LNCAP (cell line): ENCODE measurements around the gene TMEM163.

Experiments
- TF ChIP-seq, protein P1 (sequence below): fragments of 450-650 bp; IDR thresholded peaks from 2 replicates; pipeline ENCODE4 v1.5.1; 2017; ENCODE audit warnings: mild to moderate bottlenecking

TMEM163 gene

DNA sequence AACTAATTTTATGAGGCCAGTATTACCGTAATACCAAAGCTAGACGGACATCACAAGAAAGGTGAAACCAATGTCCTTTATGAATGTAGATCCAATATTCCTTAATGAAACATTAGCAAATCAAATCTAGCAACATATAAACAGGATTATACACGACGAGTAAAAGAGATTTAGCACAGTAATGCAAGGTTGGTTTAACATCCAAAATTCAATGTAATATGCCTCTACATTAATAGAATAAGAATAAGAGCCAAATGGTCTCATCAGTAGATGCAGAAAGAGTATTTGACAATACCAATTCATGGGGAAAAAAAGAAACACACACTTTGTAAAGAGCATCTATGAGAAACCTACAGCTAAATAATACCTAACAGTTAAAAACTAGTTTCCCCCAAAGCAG, 99.5 kb downstream of the TMEM163 start:
- TF ChIP-seq, protein P1, sequence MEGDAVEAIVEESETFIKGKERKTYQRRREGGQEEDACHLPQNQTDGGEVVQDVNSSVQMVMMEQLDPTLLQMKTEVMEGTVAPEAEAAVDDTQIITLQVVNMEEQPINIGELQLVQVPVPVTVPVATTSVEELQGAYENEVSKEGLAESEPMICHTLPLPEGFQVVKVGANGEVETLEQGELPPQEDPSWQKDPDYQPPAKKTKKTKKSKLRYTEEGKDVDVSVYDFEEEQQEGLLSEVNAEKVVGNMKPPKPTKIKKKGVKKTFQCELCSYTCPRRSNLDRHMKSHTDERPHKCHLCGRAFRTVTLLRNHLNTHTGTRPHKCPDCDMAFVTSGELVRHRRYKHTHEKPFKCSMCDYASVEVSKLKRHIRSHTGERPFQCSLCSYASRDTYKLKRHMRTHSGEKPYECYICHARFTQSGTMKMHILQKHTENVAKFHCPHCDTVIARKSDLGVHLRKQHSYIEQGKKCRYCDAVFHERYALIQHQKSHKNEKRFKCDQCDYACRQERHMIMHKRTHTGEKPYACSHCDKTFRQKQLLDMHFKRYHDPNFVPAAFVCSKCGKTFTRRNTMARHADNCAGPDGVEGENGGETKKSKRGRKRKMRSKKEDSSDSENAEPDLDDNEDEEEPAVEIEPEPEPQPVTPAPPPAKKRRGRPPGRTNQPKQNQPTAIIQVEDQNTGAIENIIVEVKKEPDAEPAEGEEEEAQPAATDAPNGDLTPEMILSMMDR: no peak

DNA sequence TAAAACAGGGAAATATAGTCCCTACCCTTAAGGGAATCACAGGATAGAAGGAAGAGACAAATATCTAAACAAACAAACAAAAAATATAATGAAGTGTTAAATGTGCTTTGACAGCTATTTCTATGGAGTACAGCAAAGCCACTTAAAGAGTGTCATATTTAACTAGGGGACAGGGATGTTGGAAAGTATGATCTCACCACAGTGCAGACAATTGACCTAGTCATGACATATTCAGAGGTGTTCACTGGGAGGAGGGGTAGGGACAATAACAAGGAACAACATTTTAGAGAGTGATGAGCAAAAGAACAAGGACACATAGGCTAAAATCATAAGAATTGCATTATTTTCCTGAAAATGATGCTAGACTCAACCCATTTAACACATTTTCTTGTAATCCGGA, 107.5 kb downstream of the TMEM163 start:
- TF ChIP-seq, protein P1: no peak

DNA sequence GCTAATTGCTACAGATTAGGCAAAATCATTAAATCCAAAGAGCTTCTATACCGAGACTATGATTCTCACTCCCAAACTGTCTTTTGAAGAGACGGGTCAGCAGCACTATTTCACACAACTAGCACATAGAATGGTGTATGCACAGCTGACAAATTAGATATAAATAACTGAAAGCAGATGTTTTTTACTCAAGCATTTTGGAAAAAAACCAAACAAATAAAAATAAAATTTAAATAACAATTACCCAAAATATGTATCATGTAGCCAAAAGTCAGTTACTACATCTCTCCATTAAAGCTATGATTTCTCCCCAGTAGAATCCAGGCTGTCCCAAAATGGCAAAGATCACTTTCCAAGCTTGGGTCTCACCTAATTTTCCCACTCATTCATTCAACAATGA, 107.9 kb downstream of the TMEM163 start:
- TF ChIP-seq, protein P1: no peak

DNA sequence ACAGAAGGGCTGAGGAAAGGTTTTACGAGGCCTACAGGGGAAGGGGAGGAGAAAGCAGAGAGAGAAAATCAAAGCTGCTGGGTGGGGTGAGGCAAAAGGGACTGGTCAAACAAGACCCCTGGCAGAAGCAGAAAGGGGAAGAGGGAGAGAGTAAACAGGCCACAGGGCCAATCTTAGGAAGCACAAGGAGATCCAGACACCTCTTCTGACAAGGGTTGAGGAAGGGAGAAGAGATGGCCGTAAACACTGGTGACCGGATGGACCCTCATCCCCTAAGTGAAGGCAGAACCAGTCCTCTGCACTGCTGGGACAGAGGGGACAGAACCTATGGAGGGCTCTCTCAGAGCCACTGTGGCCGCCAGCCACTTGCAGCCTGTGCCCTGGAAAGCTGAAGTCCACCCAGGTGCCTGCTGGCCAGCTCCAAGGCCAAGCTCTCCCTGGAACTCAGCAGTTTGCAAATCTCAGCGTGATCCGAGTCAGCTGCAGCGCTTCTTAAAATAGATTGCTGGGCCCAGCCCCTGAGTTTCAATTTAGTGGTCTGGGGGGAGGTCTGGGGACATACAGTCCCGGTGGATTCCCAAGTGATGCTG, 108.8 kb downstream of the TMEM163 start:
- TF ChIP-seq, protein P1: no peak

DNA sequence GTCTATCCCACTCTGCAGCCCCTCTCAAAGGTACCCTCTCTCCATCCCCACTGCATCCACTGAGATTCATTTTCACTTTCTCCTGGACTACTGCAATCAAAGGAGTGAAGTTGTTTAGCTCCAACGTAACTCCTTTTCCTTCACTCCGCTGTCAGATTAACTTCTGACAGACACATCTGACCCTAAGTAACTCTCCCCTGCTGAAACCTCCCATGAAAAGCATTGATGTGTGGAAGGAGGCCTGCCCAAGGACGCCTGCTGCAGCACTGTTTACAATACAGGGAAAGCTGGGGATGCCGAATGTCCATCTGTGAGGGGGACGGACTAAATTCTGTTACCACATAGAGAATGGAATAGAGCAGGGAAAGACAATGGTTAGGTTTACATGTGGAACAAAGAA, 114.8 kb downstream of the TMEM163 start:
- TF ChIP-seq, protein P1: no peak

DNA sequence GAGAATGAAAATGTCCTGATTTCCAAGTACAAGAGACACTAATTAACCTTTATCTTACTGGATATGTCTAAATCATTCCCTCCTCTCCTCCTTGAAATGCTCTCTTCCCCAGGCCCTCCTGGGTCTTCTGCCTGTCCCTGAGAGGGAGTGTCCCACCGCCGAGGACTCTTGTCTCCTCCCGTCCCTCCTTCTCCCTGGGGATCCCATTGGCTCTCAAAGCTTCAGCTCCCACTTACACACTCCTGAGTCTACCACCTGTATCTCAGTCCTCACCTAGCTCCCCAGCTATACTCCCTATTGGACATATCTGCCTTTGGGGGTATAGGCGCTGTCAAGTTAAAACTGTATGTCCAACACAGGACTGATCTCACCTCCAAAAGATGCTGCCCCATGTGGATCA, 116.1 kb downstream of the TMEM163 start:
- TF ChIP-seq, protein P1: no peak

DNA sequence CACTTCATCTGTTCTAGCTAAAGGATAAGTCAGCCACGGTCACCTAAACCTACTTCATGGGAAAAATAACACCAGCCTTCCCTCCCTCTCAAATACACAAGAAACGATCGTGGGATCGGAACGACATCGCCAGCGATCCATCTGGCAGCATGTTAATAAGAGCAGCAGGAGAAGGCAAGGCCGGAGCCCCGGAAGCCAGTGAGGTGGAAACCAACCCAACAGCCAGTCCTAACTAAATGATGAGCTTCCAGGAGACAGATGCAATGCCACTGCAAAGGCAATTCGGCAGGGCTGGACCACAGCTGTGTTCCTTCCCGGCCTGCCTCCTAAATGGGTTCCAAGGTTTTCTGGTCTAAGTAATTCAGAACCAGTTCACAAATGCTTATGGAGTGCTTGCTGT, 117.5 kb downstream of the TMEM163 start:
- TF ChIP-seq, protein P1: no peak

DNA sequence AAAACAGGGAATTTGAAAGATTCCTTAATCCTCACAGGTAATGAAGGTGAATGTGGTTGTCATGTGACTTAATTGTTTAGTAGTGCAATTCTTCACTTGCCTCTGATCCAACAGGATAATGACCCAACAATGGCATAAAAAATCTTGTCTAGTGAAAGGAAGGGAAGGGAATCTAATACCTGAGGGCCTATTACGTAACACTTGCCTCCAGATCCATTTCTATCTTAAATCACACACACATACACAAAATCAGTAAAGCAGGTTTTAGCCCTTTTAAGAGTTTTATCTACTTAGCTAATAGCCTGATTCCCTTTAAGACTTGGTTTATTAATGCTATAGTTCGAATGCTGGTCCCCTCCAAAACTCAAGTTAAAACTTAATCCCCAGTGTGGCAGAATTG, 118.6 kb downstream of the TMEM163 start:
- TF ChIP-seq, protein P1: no peak
